Measurements from ENCODE around the gene TFDP2. TPM values are rescaled to one million over a fixed set of nuclear protein-coding genes. Genes with fewer than 3 reads are reported as not detected.

The TFDP2 gene
- total and polyA plus RNA-seq, 9 of the 15 experiments (the other 6 are each of a cell fraction or from before 2014, with no cell fraction given) = 95.6 to 179 (median 126) TPM

- H4K20me1 ChIP-seq (replicated peaks; ENCODE audit: control insufficient read depth, insufficient read depth, low read length) = no peaks in the 10 kb centered on the region
- no peaks in the 10 kb centered on the region for H3K27me3 ChIP-seq (ENCODE audit: control insufficient read depth in 2 of 2, insufficient read depth in 2 of 2, low read length in 2 of 2)
- H3K9me3 ChIP-seq (replicated peaks; ENCODE audit: control insufficient read depth, insufficient read depth, low read depth, low read length) = no peaks in the 10 kb centered on the region
- no TSS peak for BruUV-seq (replicated peaks)
- in situ Hi-C loops (cut with MboI) = loop anchor here (5.0 kb wide), 1 partner anchor 260 kb away; no protein-coding TSS in a partner anchor
- no peak overlapping the region for H2AFZ ChIP-seq (ENCODE audit: low read depth, low read length)
- peak overlapping the region in 1 of 2 experiments; percentile 35; a peak in 1 of 4 replicates for H3K9ac ChIP-seq (ENCODE audit: insufficient read depth in 1 of 2, low read depth in 2 of 2, low read length in 2 of 2)
- peak; percentile 82 for ATAC-seq
- FAIRE-seq = peak; percentile 88
- H3K36me3 ChIP-seq (ENCODE audit: control insufficient read depth, insufficient read depth, low read length) = peaks cover 32% of the 10 kb centered on the region
- H3K4me1 ChIP-seq (replicated peaks in 1 of 2; ENCODE audit: control insufficient read depth in 2 of 2, insufficient read depth in 2 of 2, low read length in 2 of 2) = peaks cover 22 to 29% of the 10 kb centered on the region in 2 experiments; a peak in 4 of 5 replicates
- ChIA-PET POLR2A (interaction anchor here (0.5 to 1.3 kb wide), 7 partner anchors 9 to 668 kb away, joined by 3 to 7 read pairs (median 3); no protein-coding TSS in a partner anchor), CTCF (ENCODE audit: low intra/inter-chr PET ratio) (interaction anchor here (1.5 kb wide), 1 partner anchor 258 kb away, joined by 6 read pairs; no protein-coding TSS in a partner anchor)
- H3K79me2 ChIP-seq (ENCODE audit: control insufficient read depth, insufficient read depth, low read length) = peaks cover 97% of the 10 kb centered on the region
- intact Hi-C loops (cut with micrococcal nuclease) = loop anchor here (1.0 to 5.0 kb wide), 6 partner anchors 24 to 970 kb away; partner anchors contain the start of gene GK5
- H3K4me2 ChIP-seq (ENCODE audit: insufficient read depth, low read length) = peak overlapping the region; percentile 48
- H3K27ac ChIP-seq (ENCODE audit: extremely low read depth, low read depth, low read length) = peak overlapping the region; percentile 45; the same call in 2 of the 3 replicates
- no peak overlapping the region for H3K4me3 ChIP-seq
- DNase-seq (ENCODE audit: extremely low read depth in 1 of 4, low spot score in 3 of 4) = peak; percentile 35 to 89 (median 56)
- WGBS (ENCODE audit: insufficient coverage, low coverage, missing lambda C conversion rate) = 0% methylated on average over 1 of the region's 1 CpG
- H3K9me1 ChIP-seq (ENCODE audit: control insufficient read depth, insufficient read depth, low read length) = no peaks in the 10 kb centered on the region
- no peak for TF ChIP-seq ZNF224 (CRISPR knock-in tag; IDR thresholded peaks at IDR 0.05)
- no peak for TF ChIP-seq ZNF77 (CRISPR knock-in tag; IDR thresholded peaks at IDR 0.05)
- TF ChIP-seq RB1 (IDR thresholded peaks at IDR 0.05; ENCODE audit: low read depth) = no peak
- TF ChIP-seq PRMT5 (CRISPR knock-in tag; IDR thresholded peaks at IDR 0.05) = no peak
- no peak for TF ChIP-seq ZNF146 (CRISPR knock-in tag; IDR thresholded peaks at IDR 0.05; ENCODE audit: unreplicated experiment)
- TF ChIP-seq RNF2 (IDR thresholded peaks at IDR 0.05) = peak; percentile 75; the same call in 1 of the 2 replicates
- 0 out of 2 replicates have a peak, but pooled peaks have one; percentile 44 for TF ChIP-seq GATAD2A (IDR thresholded peaks at IDR 0.05)
- TF ChIP-seq SIN3A (IDR thresholded peaks at IDR 0.05; ENCODE audit: borderline replicate concordance in 2 of 2, control insufficient read depth in 1 of 2, low read depth in 2 of 2, low read length in 2 of 2) = no peak
- no peak for TF ChIP-seq ATF6 (CRISPR knock-in tag; IDR thresholded peaks at IDR 0.05)
- TF ChIP-seq SP2 (IDR thresholded peaks at IDR 0.05; ENCODE audit: extremely low read depth, low read depth, low read length, poor library complexity, severe bottlenecking) = no peak
- TF ChIP-seq ZNF175 (CRISPR knock-in tag; IDR thresholded peaks at IDR 0.05; ENCODE audit: low read depth) = peak; percentile 96
- no peak for TF ChIP-seq ZNF324 (CRISPR knock-in tag; IDR thresholded peaks at IDR 0.05)
- TF ChIP-seq MEF2D (tag; conservative IDR thresholded peaks at IDR 0.05; ENCODE audit: low read depth) = 0 out of 2 replicates have a peak, but pooled peaks have one; percentile 29
- TF ChIP-seq, protein P1, sequence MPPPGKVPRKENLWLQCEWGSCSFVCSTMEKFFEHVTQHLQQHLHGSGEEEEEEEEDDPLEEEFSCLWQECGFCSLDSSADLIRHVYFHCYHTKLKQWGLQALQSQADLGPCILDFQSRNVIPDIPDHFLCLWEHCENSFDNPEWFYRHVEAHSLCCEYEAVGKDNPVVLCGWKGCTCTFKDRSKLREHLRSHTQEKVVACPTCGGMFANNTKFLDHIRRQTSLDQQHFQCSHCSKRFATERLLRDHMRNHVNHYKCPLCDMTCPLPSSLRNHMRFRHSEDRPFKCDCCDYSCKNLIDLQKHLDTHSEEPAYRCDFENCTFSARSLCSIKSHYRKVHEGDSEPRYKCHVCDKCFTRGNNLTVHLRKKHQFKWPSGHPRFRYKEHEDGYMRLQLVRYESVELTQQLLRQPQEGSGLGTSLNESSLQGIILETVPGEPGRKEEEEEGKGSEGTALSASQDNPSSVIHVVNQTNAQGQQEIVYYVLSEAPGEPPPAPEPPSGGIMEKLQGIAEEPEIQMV (tag; conservative IDR thresholded peaks at IDR 0.05; ENCODE audit: low read depth) = 0 out of 2 replicates have a peak, but pooled peaks have one; percentile 40
- peak; percentile 80 for TF ChIP-seq HDAC3 (IDR thresholded peaks at IDR 0.05; ENCODE audit: borderline replicate concordance, partially characterized antibody)
- TF ChIP-seq ZNF263 (CRISPR knock-in tag; IDR thresholded peaks at IDR 0.05; ENCODE audit: borderline replicate concordance) = peak; percentile 34; the same call in 1 of the 2 replicates
- no peak for TF ChIP-seq BRF1 (IDR thresholded peaks at IDR 0.05; ENCODE audit: borderline replicate concordance, extremely low read depth, insufficient read length)
- TF ChIP-seq FOXM1 (IDR thresholded peaks at IDR 0.05; ENCODE audit: low read depth) = peak; percentile 85
- no peak for TF ChIP-seq FOXM1 (CRISPR knock-in tag; IDR thresholded peaks at IDR 0.05; ENCODE audit: low read depth)
Measured at GRCh38 chr3:142022381-142022780, 127.0 kb downstream of the TFDP2 start.

Data from K562 (cell line).